Activated CD4-positive, alpha-beta T cell treated with anti-CD3 and anti-CD28 coated beads, Interleukin-2, amount 50 U/mL, for 48 hours (primary cell): ENCODE data around the gene PTCD2.
"Not testable (repeated sequence)": the region's sequence is repeated elsewhere in the genome, so short reads cannot be mapped to it uniquely, and the experiment has no call there.

Experiments used
- DNase-seq, 2 experiments: peaks; one replicate each; pipeline ENCODE4 v3.0.0-alpha.2; 2020

Gene PTCD2

GRCh38 chr5:72383280-72383679 is 63.1 kb downstream of the PTCD2 start:
- DNase-seq = no peak

DNA sequence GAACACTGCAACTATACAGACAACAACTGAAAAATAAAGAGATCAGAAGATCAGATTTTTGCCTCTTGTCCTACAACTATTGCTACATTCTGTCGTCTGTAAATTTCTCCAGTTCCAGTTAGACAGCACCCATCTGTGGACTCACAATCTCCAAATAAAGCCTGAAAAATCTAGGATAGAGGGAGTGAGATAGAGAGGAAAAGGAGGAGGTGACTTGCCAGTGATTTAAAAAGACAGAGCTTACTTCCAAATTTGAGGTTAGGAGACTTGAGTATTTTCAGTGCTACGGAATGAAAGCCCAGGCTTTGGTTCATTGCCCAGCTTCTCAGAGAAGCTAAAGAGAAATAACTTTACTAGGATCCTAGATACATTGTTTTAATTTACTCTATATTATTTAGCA is 63.6 kb downstream of the PTCD2 start:
- DNase-seq = no peak

DNA sequence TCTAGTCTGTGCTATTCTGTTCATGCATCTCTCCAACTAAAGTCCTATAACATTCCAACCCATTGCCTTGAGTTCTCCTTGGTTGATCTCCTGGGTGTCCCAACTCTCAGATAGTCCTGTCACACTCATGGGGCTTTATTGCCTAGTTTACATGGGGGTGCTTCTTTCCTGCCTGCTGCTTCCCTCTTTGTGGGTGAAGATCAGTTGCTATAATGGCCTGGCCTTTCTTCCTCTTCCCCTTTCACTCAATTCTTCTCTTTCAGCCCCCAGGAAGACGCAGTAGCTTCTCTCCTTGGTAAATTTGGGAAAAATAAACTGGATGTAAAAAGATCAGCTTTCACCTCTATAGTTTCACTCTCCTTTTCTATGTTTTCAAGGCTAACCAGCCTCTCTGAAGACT is 66.5 kb downstream of the PTCD2 start:
- no peak for DNase-seq

DNA sequence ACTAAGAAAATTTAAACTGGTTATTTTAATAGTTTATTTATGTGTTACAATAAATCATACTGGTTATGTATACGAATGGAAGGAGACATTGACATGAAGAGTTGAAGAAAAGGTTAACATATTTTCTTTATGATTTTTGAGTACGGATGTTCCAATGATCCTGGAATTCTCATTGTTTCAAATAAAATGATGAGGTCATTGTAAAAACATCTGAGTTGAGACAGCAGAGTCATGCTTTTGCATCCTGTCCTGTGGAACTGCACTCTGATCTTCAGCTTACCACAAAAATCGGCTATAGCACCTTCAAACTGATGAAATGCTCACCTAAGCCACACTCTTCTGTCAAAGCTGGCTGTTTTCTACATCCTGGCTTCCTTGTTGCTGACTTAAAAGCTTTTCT is 67.8 kb downstream of the PTCD2 start:
- DNase-seq = no peak

DNA sequence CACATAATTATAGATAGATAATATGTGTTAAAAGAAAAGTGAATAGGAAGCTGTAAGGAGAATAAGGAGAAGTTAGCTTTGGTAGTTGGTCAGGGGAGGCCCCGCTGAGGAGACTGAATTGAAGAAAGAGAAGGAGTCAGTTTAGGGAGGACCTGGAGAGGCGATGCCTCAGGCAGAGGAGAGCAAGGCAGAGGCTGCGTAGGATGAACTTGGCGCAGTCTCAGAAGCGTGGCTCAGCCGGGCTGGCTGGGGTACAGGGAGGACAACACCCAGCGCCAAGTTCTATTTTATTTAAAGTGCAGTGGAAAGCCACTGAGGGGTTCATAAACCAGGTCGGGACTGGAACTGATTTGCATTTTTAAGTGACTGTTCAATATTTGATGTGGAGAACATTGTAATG is 68.5 kb downstream of the PTCD2 start:
- DNase-seq = no peak

DNA sequence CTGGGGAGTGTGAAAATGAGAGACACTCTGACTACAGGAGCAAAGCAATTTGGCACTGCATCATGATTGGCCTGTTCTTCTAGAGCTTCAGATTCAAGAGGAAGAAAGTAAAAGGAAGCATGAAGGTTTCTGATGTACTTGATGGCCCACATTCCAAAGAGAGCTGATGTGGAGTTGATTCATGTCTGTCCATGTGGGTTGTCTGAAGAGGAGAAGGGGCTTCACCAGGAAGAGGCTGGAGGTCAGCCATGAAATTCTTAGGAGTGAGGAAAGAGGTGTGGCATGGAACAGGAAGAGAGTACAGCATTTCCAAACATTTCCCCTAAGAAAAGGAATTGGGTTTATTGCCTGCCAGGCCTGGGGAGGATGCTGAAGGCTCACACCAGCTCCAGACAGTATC is 70.7 kb downstream of the PTCD2 start:
- DNase-seq = no peak

- DNase-seq = no peak
These were observed 72.2 kb downstream of the PTCD2 start for GRCh38 chr5:72392326-72392733.

DNA sequence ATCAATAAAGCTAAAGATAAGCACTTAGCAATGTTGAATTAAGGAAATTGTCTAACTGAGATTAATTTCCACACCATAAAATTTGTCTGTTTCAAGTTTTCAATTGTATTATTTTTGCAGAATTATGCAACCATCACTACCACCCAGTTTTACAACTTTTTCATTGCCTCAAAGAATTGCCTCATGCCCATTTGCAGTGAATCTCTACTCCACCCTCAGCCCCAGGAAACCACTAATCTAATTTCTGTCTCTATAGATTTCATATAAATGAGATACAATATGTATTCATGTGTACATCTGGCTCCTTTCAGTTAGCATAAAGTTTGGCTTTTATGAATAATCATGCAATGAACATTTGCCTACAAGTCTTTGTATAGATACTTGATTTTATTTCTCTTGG is 72.9 kb downstream of the PTCD2 start:
- no peak for DNase-seq

DNA sequence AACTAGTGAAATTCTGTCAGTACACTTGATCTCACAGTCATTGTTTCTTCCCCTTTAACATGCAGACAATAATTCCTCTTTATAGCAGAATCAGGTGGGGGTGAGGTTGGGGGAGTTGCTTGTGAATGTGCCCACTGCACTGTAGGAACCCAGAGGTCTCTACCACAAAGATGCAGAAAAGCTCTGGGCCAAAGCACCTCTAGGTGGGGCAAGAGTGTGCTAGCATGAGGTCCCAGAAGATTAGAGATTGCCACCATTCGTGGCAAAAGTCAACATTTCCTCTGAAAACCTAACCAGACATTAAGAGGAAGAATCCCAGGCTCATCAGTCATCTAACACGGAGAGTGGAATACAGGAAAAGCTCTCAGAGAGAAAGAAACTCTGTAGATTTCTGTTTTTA is 74.5 kb downstream of the PTCD2 start:
- DNase-seq = no peak

GRCh38 chr5:72397836-72398235 is 77.7 kb downstream of the PTCD2 start:
- DNase-seq = no peak

GRCh38 chr5:72400950-72401349 is 80.8 kb downstream of the PTCD2 start:
- no peak for DNase-seq

DNA sequence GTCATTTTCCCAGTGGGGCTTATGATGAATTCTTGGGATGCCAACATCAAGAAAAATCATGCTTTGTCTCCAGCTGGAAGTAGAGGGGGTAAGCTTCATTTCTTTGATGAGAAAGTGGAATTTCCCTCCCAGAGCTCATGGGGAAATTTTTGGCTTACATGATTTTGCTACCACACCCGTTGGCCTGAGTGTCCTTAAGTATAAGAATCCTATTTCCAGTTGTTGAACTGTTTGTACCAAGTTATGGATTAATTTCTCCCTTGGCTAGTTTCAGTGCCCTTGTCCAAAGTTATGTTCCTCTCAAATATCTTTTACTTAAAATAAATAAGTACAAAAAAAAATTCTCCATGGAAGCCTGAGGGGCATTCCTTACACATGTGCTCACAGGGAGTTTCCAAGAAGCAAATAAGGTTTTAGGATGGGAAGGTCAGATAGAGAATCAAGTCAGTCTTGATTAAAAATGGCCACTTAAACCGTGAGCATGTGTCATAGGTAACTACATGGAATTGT is 82.3 kb downstream of the PTCD2 start:
- no peak for DNase-seq

- no peak for DNase-seq
These were observed 82.9 kb downstream of the PTCD2 start for GRCh38 chr5:72402959-72403628.

DNA sequence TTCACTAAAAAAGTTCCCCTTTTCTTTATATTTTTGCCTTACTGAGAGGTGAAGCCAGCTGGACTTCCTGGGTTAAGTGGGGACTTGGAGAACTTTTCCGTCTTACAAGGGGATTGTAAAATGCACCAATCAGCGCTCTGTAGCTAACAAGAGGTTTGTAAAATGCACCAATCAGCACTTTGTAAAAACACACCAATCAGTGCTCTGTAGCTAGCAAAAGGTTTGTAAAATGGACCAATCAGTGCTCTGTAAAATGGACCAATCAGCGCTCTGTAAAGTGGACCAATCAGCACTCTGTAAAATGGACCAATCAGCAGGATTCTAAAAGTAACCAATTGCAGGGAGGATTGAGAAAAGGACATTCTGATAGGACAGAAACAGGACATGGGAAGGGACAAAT is 84.6 kb downstream of the PTCD2 start:
- not testable (repeated sequence) for DNase-seq

DNA sequence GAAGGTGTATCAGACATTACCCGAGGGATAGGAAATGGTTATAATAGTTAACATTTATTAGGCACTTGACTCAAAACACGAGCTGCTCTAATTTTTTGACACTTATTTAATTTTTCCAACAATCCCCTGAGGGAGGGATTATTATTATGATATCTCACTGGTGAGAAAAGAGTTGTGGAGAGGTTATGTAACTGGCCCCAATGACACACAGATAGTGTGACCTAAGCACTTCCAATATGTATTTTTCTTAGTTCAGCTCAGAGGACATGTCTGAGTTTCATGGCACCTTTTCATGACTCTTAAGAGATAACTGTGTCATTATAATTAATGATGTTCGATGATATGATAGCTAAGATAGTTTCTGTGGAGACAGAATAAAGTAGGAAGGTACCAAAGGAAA is 86.9 kb downstream of the PTCD2 start:
- no peak for DNase-seq

DNA sequence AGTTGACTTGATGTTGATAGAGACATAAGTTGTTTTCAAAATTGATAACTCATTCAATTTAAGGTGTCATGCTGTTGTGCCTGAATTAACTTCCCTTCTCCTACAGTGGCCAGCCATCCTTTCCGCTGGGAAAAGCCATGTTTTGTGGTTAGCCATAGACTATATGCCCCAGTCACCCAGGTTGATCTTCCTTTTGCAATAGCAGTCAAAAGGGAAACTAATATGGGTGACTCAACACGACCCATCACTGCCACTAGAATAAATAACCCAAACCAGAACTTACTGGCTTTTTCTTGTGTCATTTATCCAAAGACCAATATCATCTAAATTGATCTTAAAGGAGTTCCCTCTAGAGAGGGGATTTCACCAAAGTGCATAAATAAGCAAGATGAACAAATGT is 87.4 kb downstream of the PTCD2 start:
- DNase-seq = no peak

DNA sequence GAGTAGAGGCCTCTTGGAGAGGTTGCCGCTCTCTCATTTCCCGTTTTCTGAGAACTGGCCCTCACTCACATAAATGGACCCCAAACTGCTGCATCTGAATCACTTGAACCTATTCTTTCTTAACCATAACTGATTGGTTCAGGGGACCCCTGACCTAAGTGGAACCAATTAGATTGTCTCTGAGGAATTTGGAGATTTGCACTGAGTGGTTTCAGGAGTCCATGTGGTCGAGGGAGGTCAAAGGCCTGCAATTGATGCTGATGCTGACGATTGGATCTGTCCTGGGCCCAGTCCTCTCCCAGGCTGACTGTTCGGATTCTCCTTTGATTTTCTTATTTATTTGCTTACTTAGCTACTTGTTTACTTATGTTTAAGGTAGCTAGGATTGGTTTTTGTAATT is 88.0 kb downstream of the PTCD2 start:
- no peak for DNase-seq

DNA sequence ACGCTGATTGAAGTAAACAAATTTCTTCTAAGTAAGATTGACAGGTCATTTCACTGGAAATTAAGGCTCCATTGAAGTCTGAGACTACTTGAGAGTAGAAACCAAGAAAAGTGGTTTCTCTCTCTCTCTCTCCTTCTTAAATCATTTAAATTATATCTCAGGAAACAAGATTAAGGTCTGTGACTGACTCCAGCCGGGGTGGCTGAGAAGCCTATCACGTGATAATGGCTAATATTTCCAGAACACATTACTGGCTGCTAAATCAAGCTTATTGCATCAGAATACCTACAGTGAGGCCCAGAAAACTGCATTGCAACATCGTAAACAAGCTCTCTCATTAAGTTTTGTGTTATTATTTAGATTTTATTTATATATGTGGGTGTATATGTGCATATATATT is 88.4 kb downstream of the PTCD2 start:
- no peak for DNase-seq

DNA sequence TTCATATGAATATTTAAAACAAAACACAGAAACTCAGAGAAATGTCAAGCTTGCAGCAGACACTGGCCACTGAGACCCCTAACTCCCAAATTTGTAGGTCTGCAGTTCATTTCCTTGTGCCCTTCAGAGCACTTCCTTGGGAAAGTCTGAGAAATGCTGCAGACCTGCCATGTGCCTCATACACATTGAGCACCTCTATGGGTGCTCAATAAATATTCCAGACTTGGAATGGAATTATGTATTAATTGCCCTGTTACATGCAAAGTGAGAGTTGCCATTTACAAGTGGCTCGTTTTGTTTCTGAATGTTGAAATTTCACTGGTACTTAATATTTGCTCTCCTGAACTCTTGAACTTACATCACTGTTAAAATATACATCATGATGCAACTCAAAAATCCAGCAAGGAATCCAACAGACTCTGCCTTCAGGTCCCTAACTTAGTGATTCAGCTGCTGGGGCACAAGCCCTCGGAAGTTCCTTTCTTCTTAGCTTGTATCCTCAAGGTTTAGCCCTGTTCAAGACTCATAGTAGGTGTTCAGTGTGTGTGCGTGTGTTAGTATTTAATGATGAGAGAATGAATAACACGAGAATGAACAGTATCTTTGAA is 90.6 kb downstream of the PTCD2 start:
- no peak for DNase-seq

DNA sequence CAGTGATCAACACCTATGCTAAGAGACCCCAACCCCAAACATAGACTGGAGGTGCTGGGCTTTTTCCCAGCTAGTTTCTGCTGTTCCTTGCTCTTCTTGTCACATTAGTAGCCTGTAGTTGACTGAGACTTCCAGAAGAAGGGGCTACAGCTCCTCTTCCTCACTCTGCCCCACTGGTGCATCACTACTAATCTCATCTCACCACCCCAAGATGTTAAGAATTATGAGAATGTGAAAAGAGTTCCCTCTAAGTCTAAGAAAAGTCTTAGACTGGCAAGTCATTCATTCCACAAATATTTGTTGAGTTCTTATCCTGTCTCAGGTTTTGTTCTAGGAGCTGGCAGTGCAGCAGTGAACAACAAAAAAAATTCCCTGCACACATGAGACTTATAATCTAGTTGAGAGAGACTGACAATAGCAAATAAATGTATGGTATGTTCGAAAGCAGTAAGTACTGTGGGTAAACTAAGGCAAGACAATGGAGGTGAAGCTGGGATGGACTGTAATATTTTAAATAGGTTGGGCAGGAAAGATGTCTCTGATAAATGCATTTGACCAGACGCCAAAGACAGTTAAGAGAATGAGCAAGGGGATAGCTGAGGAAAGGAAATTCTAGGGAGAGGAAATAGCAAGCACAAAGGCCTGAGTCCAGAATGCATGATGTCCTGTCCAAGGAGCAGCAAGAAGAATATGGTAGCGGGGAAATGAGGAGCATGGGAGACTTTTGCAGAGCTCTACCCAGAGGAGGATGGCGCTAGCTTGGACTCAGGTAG is 92.3 kb downstream of the PTCD2 start:
- no peak for DNase-seq

DNA sequence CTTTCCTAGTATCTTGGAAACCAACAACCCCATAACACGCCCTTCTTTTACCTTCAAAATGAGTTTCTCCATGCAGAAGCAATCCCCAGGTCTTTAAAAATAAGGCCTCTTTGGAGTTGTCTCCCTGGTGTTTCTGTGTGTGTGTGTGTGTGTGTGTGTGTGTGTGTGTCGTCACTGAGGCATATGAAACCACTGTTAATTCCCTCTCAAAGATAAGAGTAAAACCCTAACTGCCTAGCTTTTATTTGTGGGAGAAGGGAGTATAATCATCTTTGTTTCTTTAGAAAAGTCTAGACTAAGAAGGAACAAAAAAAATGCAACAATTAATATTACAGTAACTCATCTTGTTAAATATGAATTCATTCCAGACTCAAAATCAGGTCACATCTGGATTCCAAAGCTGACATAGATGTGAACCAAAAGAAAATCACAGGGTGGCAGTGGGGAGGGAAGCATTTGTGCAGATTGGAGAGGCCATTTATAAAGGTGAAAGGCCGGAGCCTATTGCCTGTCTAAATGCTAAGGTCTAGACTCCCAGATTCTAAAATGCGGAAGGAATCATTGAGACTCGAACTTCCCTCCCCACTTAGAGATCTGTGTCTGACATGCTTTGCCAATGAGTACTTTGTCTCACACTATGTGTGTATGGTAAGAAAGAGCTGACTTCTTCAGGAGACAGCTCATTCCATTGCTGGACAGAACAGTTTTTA is 95.6 kb downstream of the PTCD2 start:
- DNase-seq = no peak

GRCh38 chr5:72417333-72418062 is 97.3 kb downstream of the PTCD2 start:
- no peak for DNase-seq
